ENCODE results near the gene PHF20. TPM values are rescaled to one million over a fixed set of nuclear protein-coding genes. Genes with fewer than 3 reads are reported as not detected.

PHF20 gene
- total RNA-seq, 1 experiment from 2014 or later = 65.8 TPM

- Mint-ChIP-seq H3K27me3 (ENCODE audit: low read depth) (no peaks in the 10 kb centered on the region), H3K4me3 (no peak overlapping the region), H3K36me3 (peaks cover 26% of the 10 kb centered on the region), H3K4me1 (no peaks in the 10 kb centered on the region), H3K9me3 (peaks cover 9% of the 10 kb centered on the region), H3K27ac (no peak overlapping the region)
- CTCF ChIA-PET = no interaction called here
- no peak for DNase-seq (ENCODE audit: low spot score)
- TF ChIP-seq TEAD4 (CRISPR knock-in tag; IDR thresholded peaks at IDR 0.05) = no peak
- no peak for TF ChIP-seq NFYB (CRISPR knock-in tag; conservative IDR thresholded peaks at IDR 0.05; ENCODE audit: low read depth)
- no peak for TF ChIP-seq FOXJ3 (CRISPR knock-in tag; IDR thresholded peaks at IDR 0.05; ENCODE audit: borderline replicate concordance)
- no peak for TF ChIP-seq TEAD1 (CRISPR knock-in tag; IDR thresholded peaks at IDR 0.05)
- TF ChIP-seq ERG (CRISPR knock-in tag; IDR thresholded peaks at IDR 0.05) = no peak
- no peak for TF ChIP-seq GRHL2 (CRISPR knock-in tag; IDR thresholded peaks at IDR 0.05; ENCODE audit: insufficient replicate concordance, severe bottlenecking)
- TF ChIP-seq, protein P1, sequence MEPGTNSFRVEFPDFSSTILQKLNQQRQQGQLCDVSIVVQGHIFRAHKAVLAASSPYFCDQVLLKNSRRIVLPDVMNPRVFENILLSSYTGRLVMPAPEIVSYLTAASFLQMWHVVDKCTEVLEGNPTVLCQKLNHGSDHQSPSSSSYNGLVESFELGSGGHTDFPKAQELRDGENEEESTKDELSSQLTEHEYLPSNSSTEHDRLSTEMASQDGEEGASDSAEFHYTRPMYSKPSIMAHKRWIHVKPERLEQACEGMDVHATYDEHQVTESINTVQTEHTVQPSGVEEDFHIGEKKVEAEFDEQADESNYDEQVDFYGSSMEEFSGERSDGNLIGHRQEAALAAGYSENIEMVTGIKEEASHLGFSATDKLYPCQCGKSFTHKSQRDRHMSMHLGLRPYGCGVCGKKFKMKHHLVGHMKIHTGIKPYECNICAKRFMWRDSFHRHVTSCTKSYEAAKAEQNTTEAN (CRISPR knock-in tag; IDR thresholded peaks at IDR 0.05) = no peak
- TF ChIP-seq, protein P2, sequence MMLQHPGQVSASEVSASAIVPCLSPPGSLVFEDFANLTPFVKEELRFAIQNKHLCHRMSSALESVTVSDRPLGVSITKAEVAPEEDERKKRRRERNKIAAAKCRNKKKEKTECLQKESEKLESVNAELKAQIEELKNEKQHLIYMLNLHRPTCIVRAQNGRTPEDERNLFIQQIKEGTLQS (CRISPR knock-in tag; conservative IDR thresholded peaks at IDR 0.05) = no peak
- no peak for TF ChIP-seq SMAD3 (CRISPR knock-in tag; IDR thresholded peaks at IDR 0.05; ENCODE audit: borderline replicate concordance)
- TF ChIP-seq ATF1 (CRISPR knock-in tag; IDR thresholded peaks at IDR 0.05) = no peak
- POLR2A ChIA-PET = no interaction called here
- ATAC-seq = no peak
Measured at GRCh38 chr20:35828916-35829315, 57.1 kb downstream of the PHF20 start.

GRCh38 chr20:35830264-35830663 lies 58.4 kb downstream of the PHF20 start:
- POLR2A ChIA-PET = no interaction called here
- H3K27ac Mint-ChIP-seq = no peak overlapping the region
- ATAC-seq = no peak
- TF ChIP-seq USF1 (CRISPR knock-in tag; IDR thresholded peaks at IDR 0.05) = no peak
- TF ChIP-seq TP53 (CRISPR knock-in tag; IDR thresholded peaks at IDR 0.05) = no peak
- TF ChIP-seq ZNF219 (CRISPR knock-in tag; IDR thresholded peaks at IDR 0.05; ENCODE audit: borderline replicate concordance) = no peak
- TF ChIP-seq, protein P3, sequence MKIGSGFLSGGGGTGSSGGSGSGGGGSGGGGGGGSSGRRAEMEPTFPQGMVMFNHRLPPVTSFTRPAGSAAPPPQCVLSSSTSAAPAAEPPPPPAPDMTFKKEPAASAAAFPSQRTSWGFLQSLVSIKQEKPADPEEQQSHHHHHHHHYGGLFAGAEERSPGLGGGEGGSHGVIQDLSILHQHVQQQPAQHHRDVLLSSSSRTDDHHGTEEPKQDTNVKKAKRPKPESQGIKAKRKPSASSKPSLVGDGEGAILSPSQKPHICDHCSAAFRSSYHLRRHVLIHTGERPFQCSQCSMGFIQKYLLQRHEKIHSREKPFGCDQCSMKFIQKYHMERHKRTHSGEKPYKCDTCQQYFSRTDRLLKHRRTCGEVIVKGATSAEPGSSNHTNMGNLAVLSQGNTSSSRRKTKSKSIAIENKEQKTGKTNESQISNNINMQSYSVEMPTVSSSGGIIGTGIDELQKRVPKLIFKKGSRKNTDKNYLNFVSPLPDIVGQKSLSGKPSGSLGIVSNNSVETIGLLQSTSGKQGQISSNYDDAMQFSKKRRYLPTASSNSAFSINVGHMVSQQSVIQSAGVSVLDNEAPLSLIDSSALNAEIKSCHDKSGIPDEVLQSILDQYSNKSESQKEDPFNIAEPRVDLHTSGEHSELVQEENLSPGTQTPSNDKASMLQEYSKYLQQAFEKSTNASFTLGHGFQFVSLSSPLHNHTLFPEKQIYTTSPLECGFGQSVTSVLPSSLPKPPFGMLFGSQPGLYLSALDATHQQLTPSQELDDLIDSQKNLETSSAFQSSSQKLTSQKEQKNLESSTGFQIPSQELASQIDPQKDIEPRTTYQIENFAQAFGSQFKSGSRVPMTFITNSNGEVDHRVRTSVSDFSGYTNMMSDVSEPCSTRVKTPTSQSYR (CRISPR knock-in tag; IDR thresholded peaks at IDR 0.05) = no peak
- TF ChIP-seq CREB1 (CRISPR knock-in tag; IDR thresholded peaks at IDR 0.05) = no peak
- no peak for TF ChIP-seq NFYB (CRISPR knock-in tag; conservative IDR thresholded peaks at IDR 0.05; ENCODE audit: low read depth)
- no peak for TF ChIP-seq SMAD4 (CRISPR knock-in tag; IDR thresholded peaks at IDR 0.05)
- no peak for TF ChIP-seq ZNF138 (CRISPR knock-in tag; conservative IDR thresholded peaks at IDR 0.05)
- TF ChIP-seq, protein P2 (CRISPR knock-in tag; conservative IDR thresholded peaks at IDR 0.05) = no peak
- no peak for TF ChIP-seq EMX1 (CRISPR knock-in tag; IDR thresholded peaks at IDR 0.05)
- no peak for TF ChIP-seq ZNF121 (CRISPR knock-in tag; IDR thresholded peaks at IDR 0.05)
- TF ChIP-seq ZSCAN18 (CRISPR knock-in tag; IDR thresholded peaks at IDR 0.05) = no peak
- TF ChIP-seq IRF1 (CRISPR knock-in tag; IDR thresholded peaks at IDR 0.05) = no peak
- TF ChIP-seq ZNF425 (CRISPR knock-in tag; conservative IDR thresholded peaks at IDR 0.05) = no peak
- TF ChIP-seq ZNF317 (CRISPR knock-in tag; IDR thresholded peaks at IDR 0.05; ENCODE audit: borderline replicate concordance, low read depth) = no peak
- TF ChIP-seq, protein P4, sequence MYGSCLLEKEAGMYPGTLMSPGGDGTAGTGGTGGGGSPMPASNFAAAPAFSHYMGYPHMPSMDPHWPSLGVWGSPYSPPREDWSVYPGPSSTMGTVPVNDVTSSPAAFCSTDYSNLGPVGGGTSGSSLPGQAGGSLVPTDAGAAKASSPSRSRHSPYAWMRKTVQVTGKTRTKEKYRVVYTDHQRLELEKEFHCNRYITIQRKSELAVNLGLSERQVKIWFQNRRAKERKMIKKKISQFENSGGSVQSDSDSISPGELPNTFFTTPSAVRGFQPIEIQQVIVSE (CRISPR knock-in tag; IDR thresholded peaks at IDR 0.05; ENCODE audit: borderline replicate concordance) = no peak

More at GRCh38 chr20:35830264-35830663, 58.4 kb downstream of the PHF20 start:
- Mint-ChIP-seq H3K4me1 (no peaks in the 10 kb centered on the region), H3K27me3 (ENCODE audit: low read depth) (no peaks in the 10 kb centered on the region), H3K36me3 (peaks cover 23% of the 10 kb centered on the region), H3K9me3 (peaks cover 9% of the 10 kb centered on the region), H3K4me3 (no peak overlapping the region)
- CTCF ChIA-PET = no interaction called here
- no peak for DNase-seq (ENCODE audit: low spot score)
